MM.1S (cell line): ENCODE measurements around the gene FRK.

Source experiments
- DNase-seq: peaks from one replicate; pipeline ENCODE4 v3.0.0-alpha.2; 2015
- H2AFZ ChIP-seq: fragments of 300-600 bp; sonication (generic); 2 replicates; pipeline ENCODE4 v1.6.0; 2016; ENCODE audit warnings: antibody characterized with exemption, low read length
- H3F3A ChIP-seq: fragments of 300-600 bp; sonication (generic); 2 replicates; pipeline ENCODE4 v1.6.1; 2016; ENCODE audit warnings: mild to moderate bottlenecking, antibody characterized with exemption, low read length, moderate library complexity, mixed read lengths; ENCODE audit not compliant: insufficient read depth
- H3K27ac ChIP-seq: fragments of 300-600 bp; sonication (generic); 2 replicates; pipeline ENCODE4 v1.5.1; 2016; ENCODE audit warnings: mild to moderate bottlenecking, low read length
- H3K27me3 ChIP-seq: fragments of 300-600 bp; sonication (generic); replicated peaks from 2 replicates; pipeline ENCODE4 v1.6.0; 2016; ENCODE audit warnings: low read length; ENCODE audit not compliant: insufficient read depth
- H3K36me3 ChIP-seq: fragments of 300-600 bp; sonication (generic); replicated peaks from 2 replicates; pipeline ENCODE4 v1.6.1; 2016; ENCODE audit warnings: mild to moderate bottlenecking, low read length, mixed read lengths; ENCODE audit not compliant: insufficient read depth
- H3K4me1 ChIP-seq: fragments of 300-600 bp; sonication (generic); 2 replicates; pipeline ENCODE4 v1.6.1; 2016; ENCODE audit warnings: low read length, mixed read lengths
- H3K4me2 ChIP-seq: fragments of 300-600 bp; sonication (generic); 2 replicates; pipeline ENCODE4 v1.6.0; 2016; ENCODE audit warnings: low read depth, low read length
- H3K4me3 ChIP-seq: fragments of 300-600 bp; sonication (generic); 2 replicates; pipeline ENCODE4 v1.5.1; 2016; ENCODE audit warnings: low read length, mixed read lengths
- H3K79me2 ChIP-seq: fragments of 300-600 bp; sonication (generic); 2 replicates; pipeline ENCODE4 v1.6.1; 2016; ENCODE audit warnings: mixed run types, low read length, mixed read lengths
- H3K9ac ChIP-seq: fragments of 300-600 bp; sonication (generic); 2 replicates; pipeline ENCODE4 v1.6.1; 2016; ENCODE audit warnings: low read length, mixed read lengths
- H3K9me2 ChIP-seq: fragments of 300-600 bp; sonication (generic); replicated peaks from 2 replicates; pipeline ENCODE4 v1.6.1; 2016; ENCODE audit warnings: mild to moderate bottlenecking, low read length, mixed read lengths; ENCODE audit not compliant: insufficient read depth
- H3K9me3 ChIP-seq: fragments of 300-600 bp; sonication (generic); replicated peaks from 2 replicates; pipeline ENCODE4 v1.6.1; 2016; ENCODE audit warnings: mild to moderate bottlenecking, low read length, mixed read lengths; ENCODE audit not compliant: insufficient read depth
- H4K20me1 ChIP-seq: fragments of 300-600 bp; sonication (generic); 2 replicates; pipeline ENCODE4 v1.6.1; 2016; ENCODE audit warnings: mild to moderate bottlenecking, low read length, moderate library complexity, mixed read lengths; ENCODE audit not compliant: insufficient read depth
- CTCF ChIP-seq: fragments of 300-600 bp; sonication (generic); IDR thresholded peaks from 2 replicates; pipeline ENCODE4 v1.5.1; 2016; ENCODE audit warnings: antibody characterized with exemption, low read length, mixed read lengths
- EZH2 ChIP-seq: fragments of 300-600 bp; sonication (generic); optimal IDR thresholded peaks from 2 replicates; pipeline ENCODE3; 2017; ENCODE audit warnings: low read depth, mild to moderate bottlenecking, antibody characterized with exemption, low read length, mixed read lengths
- EZH2phosphoT487 ChIP-seq: fragments of 300-600 bp; sonication (generic); IDR thresholded peaks from 2 replicates; pipeline ENCODE4 v1.6.1; 2018; ENCODE audit warnings: antibody characterized with exemption, low read length

The FRK gene, protein sequence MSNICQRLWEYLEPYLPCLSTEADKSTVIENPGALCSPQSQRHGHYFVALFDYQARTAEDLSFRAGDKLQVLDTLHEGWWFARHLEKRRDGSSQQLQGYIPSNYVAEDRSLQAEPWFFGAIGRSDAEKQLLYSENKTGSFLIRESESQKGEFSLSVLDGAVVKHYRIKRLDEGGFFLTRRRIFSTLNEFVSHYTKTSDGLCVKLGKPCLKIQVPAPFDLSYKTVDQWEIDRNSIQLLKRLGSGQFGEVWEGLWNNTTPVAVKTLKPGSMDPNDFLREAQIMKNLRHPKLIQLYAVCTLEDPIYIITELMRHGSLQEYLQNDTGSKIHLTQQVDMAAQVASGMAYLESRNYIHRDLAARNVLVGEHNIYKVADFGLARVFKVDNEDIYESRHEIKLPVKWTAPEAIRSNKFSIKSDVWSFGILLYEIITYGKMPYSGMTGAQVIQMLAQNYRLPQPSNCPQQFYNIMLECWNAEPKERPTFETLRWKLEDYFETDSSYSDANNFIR

GRCh38 chr6:116060572-116061283 is at the start of gene FRK:
Gene FRK (minus strand): TSS chr6:116060891. CDS start chr6:116060311, 580 bp downstream.
- peak within 1 kb of the TSS; percentile 72 for H3K4me3 ChIP-seq
- H3K9ac ChIP-seq = peak within 1 kb of the TSS; percentile 52

DNA sequence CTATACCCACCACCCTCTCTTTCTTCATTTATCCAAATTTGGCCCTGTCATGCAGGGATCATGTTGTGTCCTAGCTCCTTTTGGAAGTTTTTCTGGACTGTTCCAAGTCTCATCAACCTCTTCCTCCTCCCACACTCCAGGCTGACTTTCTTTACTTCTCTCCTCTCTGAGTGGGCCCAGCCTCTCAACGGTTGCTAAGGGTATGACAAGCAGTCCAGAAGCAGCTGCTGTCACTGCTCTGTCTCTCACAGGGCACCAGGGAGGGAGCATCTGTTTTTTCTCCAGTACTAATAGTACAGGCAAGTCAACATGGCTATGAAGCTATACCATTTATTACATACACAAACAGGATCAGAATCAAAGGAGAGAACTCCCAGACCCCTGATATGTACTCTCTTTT is 48.1 kb upstream of the FRK start:
- no peaks in the 10 kb centered on the region for H3K4me1 ChIP-seq
- H3K9me3 ChIP-seq = no peaks in the 10 kb centered on the region
- no peak overlapping the region for H2AFZ ChIP-seq
- no peaks in the 10 kb centered on the region for H3K27me3 ChIP-seq
- no peaks in the 10 kb centered on the region for H3F3A ChIP-seq
- H3K36me3 ChIP-seq = no peaks in the 10 kb centered on the region; the same call in 1 of the 2 replicates
- H3K4me3 ChIP-seq = no peak overlapping the region
- H4K20me1 ChIP-seq = no peaks in the 10 kb centered on the region
- no peak overlapping the region for H3K9ac ChIP-seq
- no peaks in the 10 kb centered on the region for H3K79me2 ChIP-seq
- no peak overlapping the region for H3K4me2 ChIP-seq
- H3K9me2 ChIP-seq = no peaks in the 10 kb centered on the region
- no peak for DNase-seq
- no peak overlapping the region for H3K27ac ChIP-seq
- TF ChIP-seq CTCF (no peak), EZH2phosphoT487 (no peak), EZH2 (no peak)

More at GRCh38 chr6:116060572-116061283, at the start of gene FRK:
- Histone ChIP-seq H4K20me1 (no peaks in the 10 kb centered on the region), H3K36me3 (no peaks in the 10 kb centered on the region), H3K9me3 (no peaks in the 10 kb centered on the region), H3K9me2 (no peaks in the 10 kb centered on the region), H3K79me2 (no peaks in the 10 kb centered on the region), H2AFZ (peak within 1 kb of the TSS; percentile 92), H3F3A (peaks cover 12% of the 10 kb centered on the region), H3K4me1 (peaks cover 5% of the 10 kb centered on the region), H3K4me2 (peak within 1 kb of the TSS; percentile 84), H3K27ac (peak within 1 kb of the TSS; percentile 61; the same call in 1 of the 2 replicates), H3K27me3 (no peaks in the 10 kb centered on the region)
- TF ChIP-seq EZH2 (no peak), CTCF (peak; percentile 46)
- peak; percentile 32 for DNase-seq

DNA sequence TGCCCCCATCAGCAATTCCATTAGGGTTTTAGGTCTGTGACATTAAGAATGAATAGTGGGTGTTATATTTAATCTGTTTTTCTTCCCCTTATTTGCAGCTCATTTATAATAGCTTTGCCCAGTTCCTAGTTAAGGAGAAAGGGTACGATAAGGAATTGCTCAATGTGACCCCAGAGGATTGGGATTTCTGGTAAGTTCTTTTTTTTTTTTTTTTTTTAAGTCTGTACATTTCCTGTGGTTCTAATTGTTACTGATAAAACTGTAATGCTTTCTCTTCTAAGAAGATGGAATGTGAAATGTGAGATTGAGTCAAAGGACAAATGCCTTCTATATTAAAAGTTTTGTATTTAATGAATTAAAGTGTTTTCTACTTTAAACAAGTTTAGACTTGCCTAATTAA is 45.5 kb upstream of the FRK start:
- Histone ChIP-seq H3K9ac (no peak overlapping the region), H3K4me3 (no peak overlapping the region), H3K4me2 (no peak overlapping the region)

More for the DNA sequence above, 45.5 kb upstream of the FRK start:
- Histone ChIP-seq H3K9me2 (no peaks in the 10 kb centered on the region), H3K27me3 (no peaks in the 10 kb centered on the region), H2AFZ (no peak overlapping the region), H3K27ac (no peak overlapping the region), H3K9me3 (no peaks in the 10 kb centered on the region), H3K79me2 (peaks cover 21% of the 10 kb centered on the region), H3K36me3 (no peaks in the 10 kb centered on the region; the same call in 1 of the 2 replicates), H3F3A (peaks cover 2% of the 10 kb centered on the region; the same call in 1 of the 2 replicates), H3K4me1 (peaks cover 6% of the 10 kb centered on the region; the same call in 1 of the 2 replicates), H4K20me1 (no peaks in the 10 kb centered on the region)
- DNase-seq = no peak
- TF ChIP-seq CTCF (no peak), EZH2 (no peak), EZH2phosphoT487 (no peak)
